ENCODE results near the gene PYGB. TPM values are rescaled to one million over a fixed set of nuclear protein-coding genes. Genes with fewer than 3 reads are reported as not detected.

PYGB gene
- total RNA-seq, 1 donor from 2014 or later = 20.9 TPM

- Histone ChIP-seq H3K36me3 (ENCODE audit: control insufficient read depth in 3 of 3, insufficient read depth in 3 of 3, low read length in 3 of 3) (peaks cover 4 to 17% (median 8%) of the 10 kb centered on the region in 3 donors), H3K9me3 (ENCODE audit: control insufficient read depth in 3 of 3, low read length in 3 of 3) (no peaks in the 10 kb centered on the region), H3K9ac (ENCODE audit: low read depth in 1 of 3, low read length in 3 of 3) (no peak overlapping the region), H3K27ac (ENCODE audit: low read depth, low read length) (no peak overlapping the region), H3K27me3 (ENCODE audit: control insufficient read depth in 3 of 3, insufficient read depth in 3 of 3, low read length in 3 of 3) (no peaks in the 10 kb centered on the region), H3K4me1 (ENCODE audit: control insufficient read depth in 3 of 3, insufficient read depth in 3 of 3, low read length in 3 of 3) (peaks cover 0 to 13% (median 12%) of the 10 kb centered on the region in 3 donors), H3K4me3 (ENCODE audit: low read length in 3 of 3) (no peak overlapping the region)
Measured at GRCh38 chr20:25319241-25320034, 71.6 kb downstream of the PYGB start.

- H3K9me3 ChIP-seq (ENCODE audit: control insufficient read depth in 3 of 3, low read length in 3 of 3) = no peaks in the 10 kb centered on the region
- H3K27me3 ChIP-seq (ENCODE audit: control insufficient read depth in 3 of 3, insufficient read depth in 3 of 3, low read length in 3 of 3) = no peaks in the 10 kb centered on the region
- peaks cover 0 to 13% (median 12%) of the 10 kb centered on the region in 3 donors for H3K4me1 ChIP-seq (ENCODE audit: control insufficient read depth in 3 of 3, insufficient read depth in 3 of 3, low read length in 3 of 3)
- no peak overlapping the region for H3K4me3 ChIP-seq (ENCODE audit: low read length in 3 of 3)
- H3K36me3 ChIP-seq (ENCODE audit: control insufficient read depth in 3 of 3, insufficient read depth in 3 of 3, low read length in 3 of 3) = peaks cover 4 to 17% (median 8%) of the 10 kb centered on the region in 3 donors
- H3K27ac ChIP-seq (ENCODE audit: low read depth, low read length) = no peak overlapping the region
- no peak overlapping the region for H3K9ac ChIP-seq (ENCODE audit: low read depth in 1 of 3, low read length in 3 of 3)
Measured at GRCh38 chr20:25320035-25320800, 72.3 kb downstream of the PYGB start.

GRCh38 chr20:25321262-25321831, 73.5 kb downstream of the PYGB start:
- H3K9ac ChIP-seq (ENCODE audit: low read depth in 1 of 3, low read length in 3 of 3) = no peak overlapping the region
- H3K27me3 ChIP-seq (ENCODE audit: control insufficient read depth in 3 of 3, insufficient read depth in 3 of 3, low read length in 3 of 3) = no peaks in the 10 kb centered on the region
- no peak overlapping the region for H3K4me3 ChIP-seq (ENCODE audit: low read length in 3 of 3)
- peaks cover 0 to 13% (median 12%) of the 10 kb centered on the region in 3 donors for H3K4me1 ChIP-seq (ENCODE audit: control insufficient read depth in 3 of 3, insufficient read depth in 3 of 3, low read length in 3 of 3)
- no peaks in the 10 kb centered on the region for H3K9me3 ChIP-seq (ENCODE audit: control insufficient read depth in 3 of 3, low read length in 3 of 3)
- H3K27ac ChIP-seq (ENCODE audit: low read depth, low read length) = no peak overlapping the region
- H3K36me3 ChIP-seq (ENCODE audit: control insufficient read depth in 3 of 3, insufficient read depth in 3 of 3, low read length in 3 of 3) = peaks cover 4 to 17% (median 8%) of the 10 kb centered on the region in 3 donors

- Histone ChIP-seq H3K4me3 (ENCODE audit: low read length in 3 of 3) (no peak overlapping the region), H3K9me3 (ENCODE audit: control insufficient read depth in 3 of 3, low read length in 3 of 3) (no peaks in the 10 kb centered on the region), H3K36me3 (ENCODE audit: control insufficient read depth in 3 of 3, insufficient read depth in 3 of 3, low read length in 3 of 3) (peaks cover 4 to 14% (median 8%) of the 10 kb centered on the region in 3 donors), H3K9ac (ENCODE audit: low read depth in 1 of 3, low read length in 3 of 3) (no peak overlapping the region), H3K27ac (ENCODE audit: low read depth, low read length) (no peak overlapping the region), H3K4me1 (ENCODE audit: control insufficient read depth in 3 of 3, insufficient read depth in 3 of 3, low read length in 3 of 3) (peaks cover 0 to 13% (median 12%) of the 10 kb centered on the region in 3 donors), H3K27me3 (ENCODE audit: control insufficient read depth in 3 of 3, insufficient read depth in 3 of 3, low read length in 3 of 3) (no peaks in the 10 kb centered on the region)
Measured at GRCh38 chr20:25321991-25322390, 74.1 kb downstream of the PYGB start.

- Histone ChIP-seq H3K36me3 (ENCODE audit: control insufficient read depth in 3 of 3, insufficient read depth in 3 of 3, low read length in 3 of 3) (peaks cover 2 to 14% (median 8%) of the 10 kb centered on the region in 3 donors), H3K27me3 (ENCODE audit: control insufficient read depth in 3 of 3, insufficient read depth in 3 of 3, low read length in 3 of 3) (no peaks in the 10 kb centered on the region), H3K4me3 (ENCODE audit: low read length in 3 of 3) (no peak overlapping the region), H3K9me3 (ENCODE audit: control insufficient read depth in 3 of 3, low read length in 3 of 3) (no peaks in the 10 kb centered on the region), H3K4me1 (ENCODE audit: control insufficient read depth in 3 of 3, insufficient read depth in 3 of 3, low read length in 3 of 3) (peaks cover 5 to 18% (median 15%) of the 10 kb centered on the region in 3 donors), H3K9ac (ENCODE audit: low read depth in 1 of 3, low read length in 3 of 3) (no peak overlapping the region), H3K27ac (ENCODE audit: low read depth, low read length) (no peak overlapping the region)
Measured at GRCh38 chr20:25323496-25324246, 75.8 kb downstream of the PYGB start.

- Histone ChIP-seq H3K36me3 (ENCODE audit: control insufficient read depth in 3 of 3, insufficient read depth in 3 of 3, low read length in 3 of 3) (peaks cover 2 to 14% (median 8%) of the 10 kb centered on the region in 3 donors), H3K27ac (ENCODE audit: low read depth, low read length) (no peak overlapping the region), H3K4me3 (ENCODE audit: low read length in 3 of 3) (no peak overlapping the region), H3K27me3 (ENCODE audit: control insufficient read depth in 3 of 3, insufficient read depth in 3 of 3, low read length in 3 of 3) (no peaks in the 10 kb centered on the region), H3K9me3 (ENCODE audit: control insufficient read depth in 3 of 3, low read length in 3 of 3) (no peaks in the 10 kb centered on the region), H3K9ac (ENCODE audit: low read depth in 1 of 3, low read length in 3 of 3) (no peak overlapping the region), H3K4me1 (ENCODE audit: control insufficient read depth in 3 of 3, insufficient read depth in 3 of 3, low read length in 3 of 3) (peaks cover 11 to 24% (median 21%) of the 10 kb centered on the region in 3 donors)
Measured at GRCh38 chr20:25324412-25324811, 76.5 kb downstream of the PYGB start.

- H3K27me3 ChIP-seq (ENCODE audit: control insufficient read depth in 3 of 3, insufficient read depth in 3 of 3, low read length in 3 of 3) = no peaks in the 10 kb centered on the region
- peaks cover 2 to 14% (median 4%) of the 10 kb centered on the region in 3 donors for H3K36me3 ChIP-seq (ENCODE audit: control insufficient read depth in 3 of 3, insufficient read depth in 3 of 3, low read length in 3 of 3)
- H3K27ac ChIP-seq (ENCODE audit: low read depth, low read length) = peak overlapping the region; percentile 14
- no peak overlapping the region for H3K4me3 ChIP-seq (ENCODE audit: low read length in 3 of 3)
- peaks cover 11 to 18% (median 16%) of the 10 kb centered on the region in 3 donors for H3K4me1 ChIP-seq (ENCODE audit: control insufficient read depth in 3 of 3, insufficient read depth in 3 of 3, low read length in 3 of 3)
- H3K9ac ChIP-seq (ENCODE audit: low read depth in 1 of 3, low read length in 3 of 3) = no peak overlapping the region
- no peaks in the 10 kb centered on the region for H3K9me3 ChIP-seq (ENCODE audit: control insufficient read depth in 3 of 3, low read length in 3 of 3)
Measured at GRCh38 chr20:25325073-25325472, 77.2 kb downstream of the PYGB start.

GRCh38 chr20:25325997-25326396, 78.1 kb downstream of the PYGB start:
- H3K27me3 ChIP-seq (ENCODE audit: control insufficient read depth in 3 of 3, insufficient read depth in 3 of 3, low read length in 3 of 3) = no peaks in the 10 kb centered on the region
- H3K9me3 ChIP-seq (ENCODE audit: control insufficient read depth in 3 of 3, low read length in 3 of 3) = no peaks in the 10 kb centered on the region
- H3K27ac ChIP-seq (ENCODE audit: low read depth, low read length) = no peak overlapping the region
- H3K9ac ChIP-seq (ENCODE audit: low read depth in 1 of 3, low read length in 3 of 3) = no peak overlapping the region
- peaks cover 10 to 13% (median 11%) of the 10 kb centered on the region in 3 donors for H3K4me1 ChIP-seq (ENCODE audit: control insufficient read depth in 3 of 3, insufficient read depth in 3 of 3, low read length in 3 of 3)
- no peak overlapping the region for H3K4me3 ChIP-seq (ENCODE audit: low read length in 3 of 3)
- H3K36me3 ChIP-seq (ENCODE audit: control insufficient read depth in 3 of 3, insufficient read depth in 3 of 3, low read length in 3 of 3) = peaks cover 0 to 12% (median 2%) of the 10 kb centered on the region in 3 donors

- no peaks in the 10 kb centered on the region for H3K9me3 ChIP-seq (ENCODE audit: control insufficient read depth in 3 of 3, low read length in 3 of 3)
- no peak overlapping the region for H3K27ac ChIP-seq (ENCODE audit: low read depth, low read length)
- no peaks in the 10 kb centered on the region for H3K27me3 ChIP-seq (ENCODE audit: control insufficient read depth in 3 of 3, insufficient read depth in 3 of 3, low read length in 3 of 3)
- H3K4me1 ChIP-seq (ENCODE audit: control insufficient read depth in 3 of 3, insufficient read depth in 3 of 3, low read length in 3 of 3) = peaks cover 10 to 13% (median 11%) of the 10 kb centered on the region in 3 donors
- H3K36me3 ChIP-seq (ENCODE audit: control insufficient read depth in 3 of 3, insufficient read depth in 3 of 3, low read length in 3 of 3) = peaks cover 0 to 7% (median 2%) of the 10 kb centered on the region in 3 donors
- H3K9ac ChIP-seq (ENCODE audit: low read depth in 1 of 3, low read length in 3 of 3) = no peak overlapping the region
- no peak overlapping the region for H3K4me3 ChIP-seq (ENCODE audit: low read length in 3 of 3)
Measured at GRCh38 chr20:25327521-25328235, 79.8 kb downstream of the PYGB start.

Data from skeletal muscle tissue (tissue), 4 donors.